HG02759 (cell line): ENCODE results near the gene PNLIPRP2.

Experiments used
- ATAC-seq: cut with Tn5 transposase; IDR thresholded peaks from one replicate; pipeline ENCODE4 v1.9.1; 2021; ENCODE audit warnings: mild to moderate bottlenecking, moderate library complexity; ENCODE audit not compliant: unreplicated experiment

The PNLIPRP2 gene

GRCh38 chr10:116612107-116612769 is 8.5 kb upstream of the PNLIPRP2 start:
- no peak for ATAC-seq

DNA sequence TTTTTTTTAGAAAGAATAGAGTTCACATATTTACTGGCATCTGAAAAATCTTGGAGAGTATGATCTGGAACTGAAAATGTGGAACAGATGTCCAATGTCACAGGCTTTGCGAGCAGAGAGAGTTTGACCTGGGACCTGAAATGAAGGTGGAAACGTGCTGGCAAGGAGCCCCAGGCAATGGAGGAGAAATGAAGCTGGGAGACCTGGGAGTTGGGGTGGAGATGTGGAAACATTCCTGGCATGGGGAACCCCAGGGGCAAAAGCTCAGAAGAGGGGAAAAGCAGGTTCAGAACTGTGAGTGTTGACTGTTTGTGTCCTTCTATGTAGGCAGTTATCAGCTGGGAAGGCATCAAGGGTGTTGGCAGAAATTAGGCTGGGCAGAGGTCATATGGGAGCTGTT is 7.3 kb upstream of the PNLIPRP2 start:
- ATAC-seq = no peak

- no peak for ATAC-seq
Measured at GRCh38 chr10:116614796-116615195, 6.0 kb upstream of the PNLIPRP2 start.

- no peak for ATAC-seq
Measured at GRCh38 chr10:116615199-116615776, 5.5 kb upstream of the PNLIPRP2 start.

DNA sequence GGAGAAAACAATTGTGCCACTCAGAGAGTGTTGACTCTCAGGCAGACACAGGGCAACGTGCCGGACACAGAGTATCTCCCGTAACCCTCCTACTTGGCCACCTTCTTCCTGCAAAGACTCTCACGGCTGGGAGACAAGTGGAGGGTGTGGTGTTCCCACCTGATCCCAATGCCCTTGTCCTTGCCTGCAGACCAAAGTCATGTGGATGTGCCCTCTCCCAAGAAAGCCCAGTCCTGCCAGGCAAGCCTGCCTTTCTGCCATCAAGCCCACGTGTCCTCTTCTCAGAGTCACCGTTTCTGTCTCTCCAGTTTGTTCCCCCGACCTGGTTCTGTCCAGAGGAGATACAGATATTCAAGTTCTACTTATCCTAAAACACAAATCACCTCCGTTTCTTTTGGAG is 723 bp downstream of the PNLIPRP2 start:
- ATAC-seq = no peak

- ATAC-seq = no peak
Measured at GRCh38 chr10:116621934-116622655, 1.3 kb downstream of the PNLIPRP2 start.

- no peak for ATAC-seq
Measured at GRCh38 chr10:116625845-116626244, 5.1 kb downstream of the PNLIPRP2 start.

- ATAC-seq = no peak
Measured at GRCh38 chr10:116626815-116627214, 6.1 kb downstream of the PNLIPRP2 start.

DNA sequence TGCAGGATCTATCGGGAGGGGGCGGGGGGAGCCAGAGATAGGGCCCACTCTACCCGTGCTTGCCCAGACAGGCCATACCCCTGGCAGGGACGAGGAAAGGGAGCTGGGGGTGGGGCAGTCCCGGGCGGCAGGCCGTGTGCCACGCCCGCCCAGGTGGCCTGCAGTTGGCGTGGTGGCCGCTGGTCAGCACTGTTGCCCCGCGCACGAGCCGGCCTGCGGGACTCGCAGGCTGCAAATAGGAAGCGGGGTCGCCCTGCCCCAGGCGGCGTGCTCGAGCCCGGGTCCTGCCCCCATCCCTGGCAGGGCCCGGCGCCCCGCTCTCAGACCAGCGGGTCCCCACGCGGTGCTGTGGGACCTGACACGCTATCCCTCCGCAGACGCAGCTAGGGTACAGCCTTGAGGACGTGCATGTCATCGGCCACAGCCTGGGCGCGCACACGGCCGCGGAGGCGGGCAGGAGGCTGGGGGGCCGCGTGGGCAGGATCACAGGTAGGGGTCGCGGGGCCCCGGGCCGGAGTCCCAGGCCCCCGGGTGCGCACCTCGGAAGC is 6.7 kb downstream of the PNLIPRP2 start:
- no peak for ATAC-seq

DNA sequence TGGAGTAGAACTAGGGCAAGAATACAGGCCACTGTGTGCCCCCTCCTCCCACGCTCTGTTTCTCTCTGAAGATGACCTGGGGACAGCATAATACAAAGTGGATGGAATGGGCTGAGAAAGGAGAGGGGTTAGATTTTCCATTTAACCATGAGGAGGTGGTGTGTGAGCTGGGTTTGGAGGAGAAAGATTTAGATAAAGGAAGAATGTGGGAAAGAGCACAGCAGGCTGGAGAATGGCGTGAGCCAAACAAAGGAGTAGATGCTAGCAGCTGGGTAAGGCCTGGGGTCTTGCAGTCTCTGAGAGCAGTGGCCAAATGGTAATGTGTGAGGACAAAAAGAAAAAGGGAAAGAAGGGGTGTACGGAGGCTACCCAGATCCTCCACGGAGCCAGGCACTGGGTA is 8.6 kb downstream of the PNLIPRP2 start:
- no peak for ATAC-seq

DNA sequence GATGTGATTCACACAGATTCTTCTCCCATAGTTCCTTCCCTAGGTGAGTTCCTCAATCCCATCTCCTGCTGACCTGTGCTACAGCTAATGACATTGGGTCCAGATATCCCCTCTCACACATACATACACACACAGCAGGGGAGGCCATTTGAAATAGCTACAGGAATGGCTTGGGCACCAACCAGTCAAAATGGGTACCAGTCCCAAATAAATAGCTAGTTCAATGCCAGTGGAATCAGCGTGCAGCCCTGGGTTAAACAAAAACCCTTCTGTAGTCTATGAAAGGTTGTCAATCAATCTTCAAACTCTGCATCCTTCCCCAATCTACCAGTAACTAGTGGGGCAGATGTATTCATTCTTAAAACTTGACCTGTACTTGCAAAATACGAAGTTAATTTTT is 9.3 kb downstream of the PNLIPRP2 start:
- no peak for ATAC-seq

- ATAC-seq = no peak
Measured at GRCh38 chr10:116631871-116632295, 11.1 kb downstream of the PNLIPRP2 start.

- ATAC-seq = no peak
Measured at GRCh38 chr10:116632596-116633215, 12.0 kb downstream of the PNLIPRP2 start.

GRCh38 chr10:116633216-116633600 is 12.5 kb downstream of the PNLIPRP2 start:
- no peak for ATAC-seq

DNA sequence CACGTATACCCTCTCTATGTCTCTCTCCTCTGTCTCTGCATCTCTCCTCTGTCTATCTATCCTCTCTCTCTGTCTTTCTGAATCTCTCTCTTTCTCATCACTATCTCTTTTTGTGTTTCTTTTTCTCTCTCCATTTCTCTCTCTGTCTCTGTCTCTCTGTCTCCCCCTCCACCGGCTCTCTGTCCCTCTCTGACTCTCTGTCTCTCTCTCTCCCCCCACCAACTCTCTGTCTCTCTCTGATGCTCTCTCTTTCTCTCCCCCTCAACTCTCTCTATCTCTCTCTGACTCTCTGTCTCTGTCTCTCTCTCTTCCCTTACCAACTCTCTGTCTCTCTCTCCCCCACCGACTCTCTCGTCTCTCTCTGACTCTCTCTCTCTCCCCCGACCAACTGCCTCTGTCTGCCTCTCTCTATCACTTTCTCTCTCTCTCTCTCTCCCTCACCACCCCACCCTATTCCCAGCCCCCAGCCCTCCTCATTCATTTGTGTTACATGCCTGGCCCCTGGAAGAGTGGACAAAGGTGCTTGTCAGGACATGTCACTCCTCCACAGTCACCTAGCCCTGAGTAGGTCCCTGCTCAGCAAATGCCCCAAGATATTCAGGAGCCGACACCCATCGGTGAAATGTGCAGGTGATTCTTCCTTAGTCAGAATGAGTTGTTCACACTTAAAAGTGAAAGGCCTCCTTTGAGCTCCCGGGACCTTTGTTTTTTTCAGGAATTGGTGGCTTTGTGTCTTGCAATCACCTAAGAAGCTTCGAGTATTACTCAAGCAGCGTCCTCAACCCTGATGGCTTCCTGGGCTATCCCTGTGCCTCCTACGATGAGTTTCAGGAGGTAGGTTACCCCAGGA is 13.6 kb downstream of the PNLIPRP2 start:
- ATAC-seq = no peak

DNA sequence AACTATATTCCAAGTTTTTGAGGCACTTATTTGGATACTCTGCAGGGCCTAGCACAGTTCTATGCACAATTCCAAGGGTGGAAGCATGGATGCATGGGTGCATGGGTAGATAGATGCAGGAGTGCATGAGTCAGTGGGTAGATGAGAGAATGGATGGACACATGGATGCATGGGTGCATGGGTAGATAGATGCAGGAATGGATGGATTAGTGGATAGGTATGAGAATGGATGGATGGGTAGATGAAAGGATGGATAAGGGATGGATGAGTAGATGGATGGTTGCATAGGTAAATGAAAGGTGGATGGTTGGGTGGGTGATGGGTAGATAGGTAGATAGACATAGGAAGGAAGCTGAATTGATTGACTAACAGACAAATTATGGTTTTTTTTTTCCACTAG is 15.6 kb downstream of the PNLIPRP2 start:
- no peak for ATAC-seq

GRCh38 chr10:116636976-116637375 is 16.2 kb downstream of the PNLIPRP2 start:
- ATAC-seq = no peak

- no peak for ATAC-seq
Measured at GRCh38 chr10:116637830-116638229, 17.1 kb downstream of the PNLIPRP2 start.

DNA sequence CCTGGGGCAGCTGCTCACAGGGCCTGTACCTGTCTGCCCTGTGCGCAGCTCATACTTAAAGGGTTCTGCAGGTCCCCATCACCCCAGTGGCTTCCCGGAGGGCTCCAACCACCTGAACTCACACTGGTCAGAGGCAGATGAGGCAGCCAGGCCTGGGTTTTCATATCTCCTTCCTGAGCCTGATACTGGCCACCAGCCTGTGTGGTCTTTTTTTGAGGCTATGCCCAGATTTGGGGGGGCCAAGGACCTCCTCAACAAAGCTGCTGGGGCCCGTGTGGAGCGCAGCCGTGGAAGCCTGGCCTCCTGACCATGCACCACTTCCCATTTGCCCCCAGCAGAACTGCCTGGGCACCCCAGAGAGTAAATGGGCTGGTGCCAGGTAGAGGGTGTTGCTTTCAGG is 25.7 kb downstream of the PNLIPRP2 start:
- ATAC-seq = no peak

DNA sequence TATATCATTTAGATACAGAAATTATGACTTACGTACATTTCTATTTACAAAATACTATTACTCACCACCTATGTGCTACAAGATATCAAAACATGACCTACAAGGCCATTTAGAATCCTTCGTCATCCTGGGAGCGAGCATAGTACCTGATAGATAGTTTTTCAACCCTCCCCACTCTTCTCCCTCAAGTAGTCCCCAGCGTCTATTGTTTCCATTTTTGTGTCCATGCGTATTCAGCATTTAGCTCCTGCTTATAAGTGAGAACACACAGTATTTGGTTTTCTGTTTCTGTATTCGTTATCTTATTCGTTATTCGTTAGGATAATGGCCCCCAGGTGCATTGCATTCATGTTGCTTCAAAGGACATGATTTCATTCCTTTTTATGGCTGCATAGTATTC is 28.1 kb downstream of the PNLIPRP2 start:
- ATAC-seq = no peak

DNA sequence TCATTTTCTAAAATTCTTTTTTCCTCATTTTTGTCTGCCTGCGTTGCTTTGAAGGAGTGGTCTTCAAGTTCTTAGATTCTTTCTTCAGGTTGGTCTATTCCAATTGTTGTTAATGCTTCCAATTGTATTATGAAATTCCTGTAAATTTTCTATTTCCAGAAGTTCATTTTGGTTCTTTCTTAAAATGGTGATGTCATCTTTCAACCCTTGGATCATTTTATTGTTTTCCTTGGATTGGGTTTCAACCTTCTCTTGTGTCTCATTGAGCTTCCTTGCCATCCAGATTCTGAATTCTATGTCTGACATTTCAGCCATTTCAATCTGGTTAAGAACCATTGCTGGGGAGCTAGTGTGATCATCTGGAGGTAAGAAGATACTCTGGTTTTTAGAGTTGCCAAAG is 33.1 kb downstream of the PNLIPRP2 start:
- ATAC-seq = no peak
